ENCODE data around the gene CCL8.
A peak's percentile ranks its signal among the peaks of the same experiment; 100 is the strongest.
"Not testable (repeated sequence)": the region's sequence is repeated elsewhere in the genome, so short reads cannot be mapped to it uniquely, and the experiment has no call there.

CCL8 gene

GRCh38 chr17:34314279-34314678, 5.0 kb upstream of the CCL8 start:
- peak; percentile 56 for DNase-seq (ENCODE audit: low spot score)

GRCh38 chr17:34318474-34318873, 761 bp upstream of the CCL8 start:
- DNase-seq (ENCODE audit: low spot score), result no peak

GRCh38 chr17:34321964-34322363, 2.7 kb downstream of the CCL8 start:
- no peak for DNase-seq (ENCODE audit: low spot score)

GRCh38 chr17:34327580-34327979, 8.3 kb downstream of the CCL8 start:
- DNase-seq (ENCODE audit: low spot score), result not testable (repeated sequence)

GRCh38 chr17:34337701-34338100, 18.5 kb downstream of the CCL8 start:
- no peak for DNase-seq (ENCODE audit: low spot score)

GRCh38 chr17:34339138-34339770, 20.0 kb downstream of the CCL8 start:
- DNase-seq (ENCODE audit: low spot score), result no peak

GRCh38 chr17:34341916-34342315, 22.7 kb downstream of the CCL8 start:
- DNase-seq (ENCODE audit: low spot score), result no peak

- DNase-seq (ENCODE audit: low spot score), result no peak
Observed at GRCh38 chr17:34347063-34347462, 27.8 kb downstream of the CCL8 start.

- no peak for DNase-seq (ENCODE audit: low spot score)
Observed at GRCh38 chr17:34349751-34350150, 30.5 kb downstream of the CCL8 start.

- DNase-seq (ENCODE audit: low spot score), result no peak
Observed at GRCh38 chr17:34351096-34351495, 31.9 kb downstream of the CCL8 start.

GRCh38 chr17:34352191-34352590, 33.0 kb downstream of the CCL8 start:
- no peak for DNase-seq (ENCODE audit: low spot score)

- peak; percentile 29 for DNase-seq (ENCODE audit: low spot score)
Observed at GRCh38 chr17:34354637-34355036, 35.4 kb downstream of the CCL8 start.

- DNase-seq (ENCODE audit: low spot score), result peak; percentile 1
Observed at GRCh38 chr17:34356194-34356593, 37.0 kb downstream of the CCL8 start, which contains the start of gene CCL13. CCL13 (plus strand) TSS chr17:34356480; CDS start chr17:34356527, 47 bp downstream.

GRCh38 chr17:34357398-34357797, 38.2 kb downstream of the CCL8 start:
- peak; percentile 1 for DNase-seq (ENCODE audit: low spot score)

GRCh38 chr17:34358631-34359030, 39.4 kb downstream of the CCL8 start:
- DNase-seq (ENCODE audit: low spot score), result no peak

GRCh38 chr17:34360601-34361270, 41.5 kb downstream of the CCL8 start:
- DNase-seq (ENCODE audit: low spot score), result no peak

GRCh38 chr17:34361478-34362061, 42.3 kb downstream of the CCL8 start:
- peak; percentile 92 for DNase-seq (ENCODE audit: low spot score)

- DNase-seq (ENCODE audit: low spot score), result no peak
Observed at GRCh38 chr17:34363183-34363661, 44.0 kb downstream of the CCL8 start, which contains the start of gene CCL1. CCL1 (minus strand) TSS chr17:34363233; CDS start chr17:34363161, 72 bp downstream.

GRCh38 chr17:34364751-34365150, 45.5 kb downstream of the CCL8 start:
- no peak for DNase-seq (ENCODE audit: low spot score)

GRCh38 chr17:34365340-34365739, 46.1 kb downstream of the CCL8 start:
- no peak for DNase-seq (ENCODE audit: low spot score)

- no peak for DNase-seq (ENCODE audit: low spot score)
Observed at GRCh38 chr17:34366010-34366409, 46.8 kb downstream of the CCL8 start.

GRCh38 chr17:34366529-34367107, 47.4 kb downstream of the CCL8 start:
- no peak for DNase-seq (ENCODE audit: low spot score)

Data from GM03348 (cell line).